Limb (tissue), 2 donors: ENCODE data around the gene PPIF.

Experiments used
- DNase-seq, 2 donors: peaks; one replicate each; pipeline ENCODE4 v3.0.0-alpha.2; 2016; ENCODE audit errors: extremely low spot score in 2 of 2

PPIF gene

DNA sequence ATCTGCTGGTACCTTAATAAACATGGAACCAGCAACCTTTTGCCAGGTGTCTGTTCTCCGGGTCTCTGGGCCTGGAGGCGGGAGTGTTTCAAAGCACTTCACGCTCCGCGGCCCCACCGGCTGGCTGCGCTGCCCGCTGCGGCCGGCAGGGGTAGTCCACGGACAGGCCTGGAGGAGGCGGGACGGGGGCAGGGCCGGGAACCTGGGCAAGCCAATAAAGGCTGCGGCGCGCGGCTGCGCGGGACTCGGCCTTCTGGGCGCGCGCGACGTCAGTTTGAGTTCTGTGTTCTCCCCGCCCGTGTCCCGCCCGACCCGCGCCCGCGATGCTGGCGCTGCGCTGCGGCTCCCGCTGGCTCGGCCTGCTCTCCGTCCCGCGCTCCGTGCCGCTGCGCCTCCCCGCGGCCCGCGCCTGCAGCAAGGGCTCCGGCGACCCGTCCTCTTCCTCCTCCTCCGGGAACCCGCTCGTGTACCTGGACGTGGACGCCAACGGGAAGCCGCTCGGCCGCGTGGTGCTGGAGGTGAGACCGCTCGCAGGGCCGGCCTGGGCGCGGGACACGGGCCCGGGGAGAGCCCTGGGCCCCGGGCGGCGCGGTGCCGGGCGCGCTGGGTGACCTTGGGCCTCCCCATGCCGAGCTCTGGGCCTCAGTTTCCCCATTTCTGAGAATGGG lies at the start of gene PPIF:
PPIF (plus strand) TSS at position 244 of the 668 bp plus-strand sequence; CDS start at position 324, 80 bp downstream.
- peak; percentile 91 to 96 for DNase-seq

DNA sequence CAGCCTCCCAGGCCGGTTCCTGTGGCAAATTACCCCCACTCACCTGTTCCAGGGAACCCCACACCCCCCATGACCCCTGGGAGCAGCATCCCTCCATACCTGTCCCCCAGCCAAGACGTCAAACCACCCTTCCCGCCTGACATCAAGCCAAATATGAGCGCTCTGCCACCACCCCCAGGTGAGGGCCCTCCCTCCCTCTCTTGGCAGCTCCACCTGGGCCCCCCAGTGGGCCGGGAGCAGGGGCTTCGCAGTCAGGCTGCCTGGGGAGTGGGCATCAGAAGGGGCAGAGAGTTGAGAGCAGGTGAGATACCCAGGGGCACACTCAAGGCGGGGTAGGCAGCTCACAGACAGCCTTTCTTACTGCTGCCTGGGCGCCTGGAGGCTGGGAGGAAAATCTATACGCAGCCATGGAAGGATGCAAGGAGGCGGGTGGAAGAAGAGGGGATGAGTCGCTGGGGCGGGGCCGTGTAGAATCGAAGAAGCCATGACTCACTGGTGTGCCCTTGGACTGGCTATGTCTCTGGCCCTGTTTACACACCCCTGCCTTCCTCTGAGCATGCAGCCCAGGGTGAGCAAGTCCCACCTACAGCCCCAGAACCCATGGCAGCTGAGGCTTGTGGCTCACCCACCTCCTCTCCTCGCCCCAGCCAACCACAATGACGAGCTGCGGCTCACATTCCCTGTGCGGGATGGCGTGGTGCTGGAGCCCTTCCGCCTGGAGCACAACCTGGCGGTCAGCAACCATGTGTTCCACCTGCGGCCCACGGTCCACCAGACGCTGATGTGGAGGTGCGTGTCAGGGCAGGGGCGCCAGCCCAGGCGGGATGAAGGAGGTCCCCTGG lies 48.6 kb upstream of the PPIF start:
- no peak for DNase-seq

- DNase-seq, result no peak
Observed at GRCh38 chr10:79299397-79300241, 47.6 kb upstream of the PPIF start.

GRCh38 chr10:79300711-79301110 lies 46.6 kb upstream of the PPIF start:
- DNase-seq, result no peak

- no peak for DNase-seq
Observed at GRCh38 chr10:79301754-79302530, 45.3 kb upstream of the PPIF start.

GRCh38 chr10:79303631-79304478 lies 43.4 kb upstream of the PPIF start:
- no peak for DNase-seq

DNA sequence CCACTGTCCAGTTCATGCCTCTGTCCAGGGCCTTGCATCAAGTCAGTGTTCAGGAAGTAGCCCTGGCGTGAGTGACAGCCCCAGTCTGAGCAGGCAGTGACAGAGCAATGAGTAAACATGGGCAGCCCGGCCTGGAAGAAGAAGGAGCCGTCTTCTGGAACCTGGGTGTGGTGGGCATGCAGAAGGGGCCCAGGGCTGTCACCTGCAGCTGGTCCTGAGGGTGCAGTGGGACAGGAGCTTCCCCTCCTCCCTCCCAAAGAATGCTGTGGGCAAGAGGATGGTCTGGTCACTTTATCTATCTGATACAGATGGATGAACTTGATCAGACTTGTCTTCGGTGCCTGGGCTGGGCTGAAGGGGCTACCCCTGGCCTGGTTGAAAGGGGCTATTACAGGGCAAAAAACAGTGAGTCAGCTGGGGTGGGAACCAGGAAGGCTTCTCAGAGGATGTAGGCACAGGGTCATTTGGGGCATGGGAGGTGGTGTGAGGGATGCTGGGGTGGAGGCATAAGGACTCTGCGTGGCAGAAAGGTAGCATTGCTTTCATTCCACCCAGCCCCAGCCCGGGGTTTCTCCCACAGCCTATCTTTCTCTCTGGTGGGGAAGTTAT lies 42.7 kb upstream of the PPIF start:
- DNase-seq, result no peak

GRCh38 chr10:79305515-79305914 lies 41.8 kb upstream of the PPIF start:
- no peak for DNase-seq

GRCh38 chr10:79305988-79306387 lies 41.3 kb upstream of the PPIF start:
- no peak for DNase-seq

- no peak for DNase-seq
Observed at GRCh38 chr10:79306644-79307220, 40.5 kb upstream of the PPIF start.

DNA sequence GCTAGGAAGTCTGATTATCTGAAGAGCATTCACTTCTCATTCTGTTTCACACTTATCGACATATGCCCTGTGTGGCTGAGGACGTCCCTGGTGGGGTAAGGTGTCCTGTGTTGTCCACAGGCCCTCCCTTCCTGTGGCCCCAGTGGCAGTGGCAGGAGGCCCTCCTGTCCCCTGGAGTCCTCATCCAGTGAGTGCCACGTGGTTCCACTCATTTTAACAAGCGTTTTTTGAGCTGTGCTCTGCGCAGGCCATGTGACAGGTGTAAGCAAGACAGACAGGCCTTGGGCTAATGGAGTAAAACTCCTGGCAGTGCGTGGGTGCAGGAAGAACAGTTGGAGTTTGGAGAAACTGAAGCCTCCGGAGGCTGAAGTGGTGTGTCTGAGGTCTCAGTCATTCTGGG lies 39.3 kb upstream of the PPIF start:
- DNase-seq, result no peak

- DNase-seq, result no peak
Observed at GRCh38 chr10:79308969-79309665, 38.2 kb upstream of the PPIF start.

DNA sequence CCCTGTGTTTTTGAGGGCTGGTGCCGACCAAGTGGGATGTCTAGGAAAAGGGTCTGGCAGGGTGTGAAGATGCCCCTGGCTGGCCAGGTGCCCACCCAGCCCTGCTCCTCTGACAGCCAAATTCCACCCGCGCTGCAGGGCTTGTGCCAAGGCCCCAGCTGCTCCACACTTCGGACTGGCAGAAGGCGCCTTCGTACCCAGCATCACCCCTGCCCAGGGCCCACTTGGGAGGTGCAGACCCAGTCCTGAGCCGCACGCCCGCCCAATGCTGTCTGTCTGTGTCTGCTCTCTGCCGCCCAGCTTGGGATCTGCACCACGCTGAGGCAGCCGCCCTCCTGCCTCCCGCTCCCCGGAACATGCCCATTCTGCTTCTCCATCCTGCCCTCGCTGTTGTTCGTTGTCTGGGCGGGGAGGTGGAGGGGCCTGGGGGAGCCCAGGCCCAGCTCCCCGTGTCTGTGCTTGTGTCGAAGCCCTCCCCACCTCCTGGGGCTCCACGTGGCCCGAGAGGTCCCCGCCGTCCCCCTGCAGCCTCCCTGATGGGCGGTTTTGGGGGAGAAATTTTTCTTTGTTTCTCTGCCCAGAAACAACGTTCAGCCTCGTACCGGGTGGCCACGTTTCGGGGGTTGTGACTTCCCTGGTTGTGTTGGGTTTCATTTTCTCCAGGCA lies 36.9 kb upstream of the PPIF start:
- no peak for DNase-seq

DNA sequence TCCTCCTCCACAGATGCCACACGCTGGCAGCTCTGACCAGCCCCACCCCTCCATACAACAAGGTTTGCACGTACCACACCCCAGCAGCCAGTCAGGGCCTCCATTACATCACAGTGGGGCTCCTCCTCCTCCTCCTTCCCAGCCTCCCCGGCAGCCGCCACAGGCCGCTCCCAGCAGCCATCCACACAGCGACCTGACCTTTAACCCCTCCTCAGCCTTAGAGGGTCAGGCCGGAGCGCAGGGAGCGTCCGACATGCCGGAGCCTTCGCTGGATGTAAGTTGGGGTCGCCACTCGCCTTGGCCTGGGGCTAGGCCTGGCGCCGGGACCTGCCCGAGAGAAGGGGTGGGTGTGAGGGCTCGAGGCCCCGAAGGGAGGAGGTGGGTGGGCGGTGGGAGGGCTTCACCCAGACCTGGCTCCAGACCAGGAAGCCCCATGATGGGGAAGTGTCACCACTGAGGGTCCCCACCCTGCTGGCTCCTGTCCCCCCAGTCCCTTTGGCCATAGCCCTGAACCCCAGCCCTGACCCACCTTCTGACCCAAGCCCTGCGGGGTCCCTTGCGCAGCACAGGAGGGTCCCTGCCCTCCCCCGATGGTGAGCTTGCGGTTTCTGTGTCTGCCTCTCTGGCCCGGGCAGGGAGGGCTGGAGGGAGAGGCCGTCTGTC lies 36.2 kb upstream of the PPIF start:
- no peak for DNase-seq

DNA sequence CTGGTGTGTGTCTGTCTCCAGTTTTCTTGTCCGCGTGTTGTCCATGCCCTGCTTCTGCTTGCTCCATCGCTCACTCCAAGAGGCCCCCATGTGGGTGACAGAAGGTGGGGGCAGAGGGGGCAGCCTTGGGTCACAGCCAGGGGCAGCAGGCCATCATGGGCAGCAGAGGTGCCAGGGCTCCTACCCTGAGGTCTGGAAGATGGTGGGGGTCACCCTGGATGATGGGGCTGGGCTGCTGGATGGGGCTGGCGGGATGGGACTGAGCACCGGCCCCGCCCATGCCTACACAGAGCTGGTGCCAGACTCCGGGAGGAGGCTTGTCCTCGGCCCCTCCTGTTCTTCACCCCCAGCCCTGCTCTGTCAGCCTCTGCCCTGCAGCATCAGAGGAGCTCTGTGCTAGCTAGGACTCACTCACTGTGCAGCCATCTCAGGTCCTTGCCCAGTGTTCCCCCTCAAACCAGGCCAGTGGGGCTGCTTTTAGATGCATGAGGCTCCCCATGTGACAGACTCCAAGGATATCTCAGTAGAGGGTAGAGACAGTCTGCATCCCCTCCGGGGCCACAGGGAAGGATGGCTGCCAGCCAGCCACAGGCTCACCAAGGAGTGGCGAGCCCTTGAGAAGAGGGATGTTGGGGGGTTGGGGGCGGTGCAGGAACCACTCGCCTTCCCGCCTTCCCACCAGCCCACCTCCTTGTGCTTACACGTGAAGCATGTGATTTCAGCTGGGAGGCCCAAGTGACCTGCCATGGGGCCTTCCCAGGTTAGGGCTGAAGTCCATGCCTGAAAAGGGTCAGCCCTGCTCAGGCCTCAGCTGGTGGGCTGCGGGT lies 35.5 kb upstream of the PPIF start:
- DNase-seq, result no peak

DNA sequence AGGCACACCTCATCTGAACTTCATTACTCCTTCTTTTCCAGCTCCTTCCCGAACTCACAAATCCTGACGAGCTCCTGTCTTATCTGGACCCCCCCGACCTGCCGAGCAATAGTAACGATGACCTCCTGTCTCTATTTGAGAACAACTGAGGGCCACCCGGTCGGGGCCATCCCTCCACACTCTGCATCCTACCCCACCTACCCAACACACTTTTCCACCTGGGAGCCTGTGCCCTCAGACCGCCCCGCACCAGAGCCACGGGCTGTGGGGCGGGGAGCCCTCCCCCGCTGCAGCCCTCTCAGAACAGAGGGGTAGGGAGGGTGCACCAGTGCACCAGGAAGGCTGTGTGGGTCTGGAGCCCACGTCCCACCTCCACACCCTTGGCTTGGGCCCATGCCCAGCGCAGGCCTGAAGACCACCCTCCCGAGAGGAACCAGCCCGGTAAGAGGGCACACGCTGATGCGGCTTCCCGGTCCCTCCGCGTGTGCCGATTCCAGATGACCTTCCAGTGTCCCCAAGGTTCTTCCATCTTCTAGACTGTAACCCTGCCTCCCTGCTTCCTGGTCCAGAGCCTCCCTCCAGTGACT lies 34.6 kb upstream of the PPIF start:
- DNase-seq, result no peak

GRCh38 chr10:79313320-79313719 lies 33.9 kb upstream of the PPIF start:
- no peak for DNase-seq
